ENCODE results near the gene SPSB1. TPM values are rescaled to one million over a fixed set of nuclear protein-coding genes. Genes with fewer than 3 reads are reported as not detected.
A peak's percentile ranks its signal among the peaks of the same experiment; 100 is the strongest.

Gene SPSB1
- total RNA-seq, 1 experiment from 2014 or later: 2.9 TPM

GRCh38 chr1:9360371-9361064, 67.8 kb downstream of the SPSB1 start:
- no peak overlapping the region for H2BK5ac ChIP-seq (ENCODE audit: insufficient read length, low read length)
- no peak overlapping the region for H4K8ac ChIP-seq (replicated peaks; ENCODE audit: insufficient read length, low read depth, low read length)
- no CpG with 5 or more reads among the region's 20 CpGs for WGBS (ENCODE audit: extremely low coverage, insufficient read length, low lambda C conversion rate)
- no peaks in the 10 kb centered on the region for H3K9me3 ChIP-seq (ENCODE audit: control insufficient read depth, low read depth, low read length)
- no peak overlapping the region for H3T11ph ChIP-seq (ENCODE audit: low read length)
- H3K79me2 ChIP-seq (ENCODE audit: insufficient read depth, low read length): no peaks in the 10 kb centered on the region
- H3K14ac ChIP-seq (ENCODE audit: insufficient read depth, low read length): no peak overlapping the region
- H3K9me3 Mint-ChIP-seq: no peaks in the 10 kb centered on the region; a peak in 1 of 5 replicates
- no peak overlapping the region for H3K56ac ChIP-seq (ENCODE audit: insufficient read length, low read depth, low read length)
- H3K9ac ChIP-seq (ENCODE audit: extremely low read depth, insufficient read length, low read length): no peak overlapping the region
- no peaks in the 10 kb centered on the region for H3K27me3 ChIP-seq (ENCODE audit: insufficient read depth, low read length)
- no peak for TF ChIP-seq CTCF (conservative IDR thresholded peaks at IDR 0.05)
- H3K23ac ChIP-seq (ENCODE audit: insufficient read length, low read depth, low read length): no peak overlapping the region
- H2AFZ ChIP-seq (ENCODE audit: low read length): no peak overlapping the region
- H3K27ac Mint-ChIP-seq: peak overlapping the region in 2 of 3 experiments; percentile 16 to 87; a peak in 3 of 7 replicates
- H4K20me1 ChIP-seq (ENCODE audit: control insufficient read depth, insufficient read depth, insufficient read length): no peaks in the 10 kb centered on the region
- no peak for DNase-seq
- no peaks in the 10 kb centered on the region for H3K79me1 ChIP-seq (ENCODE audit: insufficient read depth, low read depth, low read length, poor library complexity, severe bottlenecking)
- no peak overlapping the region for H4K91ac ChIP-seq (ENCODE audit: insufficient read length, low read depth, low read length)
- H2BK12ac ChIP-seq (ENCODE audit: insufficient read length, low read depth, low read length): no peak overlapping the region
- no peak overlapping the region for H3K4me3 Mint-ChIP-seq
- H2BK15ac ChIP-seq (ENCODE audit: low read depth, low read length): no peak overlapping the region
- H3K4me1 ChIP-seq (ENCODE audit: insufficient read depth, low read length): no peaks in the 10 kb centered on the region
- H4K5ac ChIP-seq (ENCODE audit: insufficient read length, low read depth, low read length): no peak overlapping the region
- H2BK120ac ChIP-seq (ENCODE audit: low read depth, low read length, poor library complexity, severe bottlenecking): no peak overlapping the region
- peaks cover 2 to 5% of the 10 kb centered on the region in 2 experiments; a peak in 3 of 4 replicates for H3K4me1 Mint-ChIP-seq
- H3K27ac ChIP-seq (ENCODE audit: insufficient read length, low read depth, low read length): no peak overlapping the region
- H2BK20ac ChIP-seq (ENCODE audit: low read depth, low read length, poor library complexity, severe bottlenecking): no peak overlapping the region
- H3K4ac ChIP-seq (ENCODE audit: low read depth, low read length): no peak overlapping the region
- no peak overlapping the region for H3K18ac ChIP-seq (ENCODE audit: insufficient read length, low read depth, low read length)
- no peaks in the 10 kb centered on the region for H3K23me2 ChIP-seq (ENCODE audit: insufficient read length, low read depth, low read length, poor library complexity, severe bottlenecking)
- H3K27me3 Mint-ChIP-seq (ENCODE audit: low read depth): no peaks in the 10 kb centered on the region; the same call in 1 of the 2 replicates
- H3K4me2 ChIP-seq (ENCODE audit: insufficient read depth, insufficient read length, low read length): no peak overlapping the region
- no peak overlapping the region for H2AK5ac ChIP-seq (ENCODE audit: insufficient read length, low read length)
- H3K36me3 Mint-ChIP-seq (ENCODE audit: insufficient read depth in 1 of 3, low read depth in 3 of 3): peaks cover 0 to 9% (median 0%) of the 10 kb centered on the region in 3 experiments; a peak in 2 of 7 replicates

Measured in H9 (cell line).